Choroid plexus epithelial cell (primary cell): ENCODE measurements around the gene PKIG.

Experiments used
- DNase-seq: peaks from one replicate; pipeline ENCODE4 v3.0.0-alpha.2; 2010; ENCODE audit warnings: low read depth
- H3K4me3 ChIP-seq: 2 replicates; pipeline ENCODE4 v1.5.1; 2011; ENCODE audit warnings: low read depth, mild to moderate bottlenecking, control low read depth, low read length, moderate library complexity
- TF ChIP-seq, protein P1 (sequence below): conservative IDR thresholded peaks from 2 replicates; pipeline ENCODE4 v1.5.1; 2011; ENCODE audit warnings: low read depth, mild to moderate bottlenecking, control low read depth, inconsistent platforms, low read length, moderate library complexity

The PKIG gene

DNA sequence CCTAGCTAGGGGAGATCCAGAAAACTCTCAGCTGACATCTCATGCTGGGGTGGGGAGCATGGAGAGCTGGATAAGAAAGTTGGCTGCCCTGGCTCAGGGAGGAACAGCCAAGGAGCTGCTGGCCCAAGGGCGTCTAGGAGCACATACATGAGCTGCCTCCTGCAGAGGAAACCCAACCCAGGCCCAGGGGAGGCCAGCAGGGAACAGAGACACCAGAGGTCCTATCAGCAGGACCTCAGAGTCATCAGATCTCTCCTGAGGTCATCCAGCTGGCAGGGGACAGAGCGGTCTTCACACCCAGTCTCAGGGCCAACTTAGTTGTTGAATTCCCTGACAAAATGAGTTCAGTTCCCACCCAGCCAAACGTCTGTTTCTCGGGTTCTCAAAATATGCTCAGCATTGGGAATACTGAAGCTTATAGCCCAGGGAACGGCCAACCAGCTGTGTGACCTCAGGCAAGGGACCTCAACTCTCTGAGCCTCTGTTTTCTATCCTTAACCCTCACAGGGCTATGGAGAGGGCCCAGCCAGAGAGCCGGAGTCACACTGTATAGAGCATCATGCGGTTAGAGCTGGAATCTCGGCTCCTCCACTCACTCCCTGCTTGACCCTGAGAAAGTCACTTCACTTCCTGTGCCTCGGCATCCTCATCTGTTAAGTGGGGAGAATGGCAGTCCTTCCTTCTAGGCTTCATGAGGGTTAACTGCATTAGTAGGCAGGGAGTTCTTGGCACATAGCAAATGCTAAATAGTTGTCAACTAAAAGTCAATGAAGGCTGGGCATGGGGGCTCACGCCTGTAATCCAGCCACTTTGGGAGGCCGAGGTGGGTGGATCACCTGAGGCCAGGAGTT is 55.4 kb downstream of the PKIG start:
- TF ChIP-seq, protein P1, sequence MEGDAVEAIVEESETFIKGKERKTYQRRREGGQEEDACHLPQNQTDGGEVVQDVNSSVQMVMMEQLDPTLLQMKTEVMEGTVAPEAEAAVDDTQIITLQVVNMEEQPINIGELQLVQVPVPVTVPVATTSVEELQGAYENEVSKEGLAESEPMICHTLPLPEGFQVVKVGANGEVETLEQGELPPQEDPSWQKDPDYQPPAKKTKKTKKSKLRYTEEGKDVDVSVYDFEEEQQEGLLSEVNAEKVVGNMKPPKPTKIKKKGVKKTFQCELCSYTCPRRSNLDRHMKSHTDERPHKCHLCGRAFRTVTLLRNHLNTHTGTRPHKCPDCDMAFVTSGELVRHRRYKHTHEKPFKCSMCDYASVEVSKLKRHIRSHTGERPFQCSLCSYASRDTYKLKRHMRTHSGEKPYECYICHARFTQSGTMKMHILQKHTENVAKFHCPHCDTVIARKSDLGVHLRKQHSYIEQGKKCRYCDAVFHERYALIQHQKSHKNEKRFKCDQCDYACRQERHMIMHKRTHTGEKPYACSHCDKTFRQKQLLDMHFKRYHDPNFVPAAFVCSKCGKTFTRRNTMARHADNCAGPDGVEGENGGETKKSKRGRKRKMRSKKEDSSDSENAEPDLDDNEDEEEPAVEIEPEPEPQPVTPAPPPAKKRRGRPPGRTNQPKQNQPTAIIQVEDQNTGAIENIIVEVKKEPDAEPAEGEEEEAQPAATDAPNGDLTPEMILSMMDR, result no peak
- no peak overlapping the region for H3K4me3 ChIP-seq
- no peak for DNase-seq

DNA sequence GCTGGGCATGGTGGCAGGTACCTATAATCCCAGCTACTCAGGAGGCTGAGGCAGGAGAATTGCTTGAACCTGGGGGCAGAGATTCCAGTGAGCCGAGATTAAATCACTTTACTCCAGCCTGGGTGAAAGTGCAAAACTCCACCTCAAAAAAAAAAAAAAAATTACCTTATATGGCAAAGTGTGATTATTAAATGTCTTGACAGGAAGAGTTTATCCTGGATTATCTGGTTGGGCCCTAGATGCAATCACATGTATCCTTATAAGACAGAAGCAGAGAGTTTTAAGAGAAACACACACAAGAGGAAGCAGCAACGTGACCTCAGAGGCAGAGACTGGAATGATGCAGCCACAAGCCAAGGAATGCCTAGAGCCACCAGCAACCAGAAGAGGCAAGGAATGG is 58.1 kb downstream of the PKIG start:
- TF ChIP-seq, protein P1, result no peak
- no peak for DNase-seq

DNA sequence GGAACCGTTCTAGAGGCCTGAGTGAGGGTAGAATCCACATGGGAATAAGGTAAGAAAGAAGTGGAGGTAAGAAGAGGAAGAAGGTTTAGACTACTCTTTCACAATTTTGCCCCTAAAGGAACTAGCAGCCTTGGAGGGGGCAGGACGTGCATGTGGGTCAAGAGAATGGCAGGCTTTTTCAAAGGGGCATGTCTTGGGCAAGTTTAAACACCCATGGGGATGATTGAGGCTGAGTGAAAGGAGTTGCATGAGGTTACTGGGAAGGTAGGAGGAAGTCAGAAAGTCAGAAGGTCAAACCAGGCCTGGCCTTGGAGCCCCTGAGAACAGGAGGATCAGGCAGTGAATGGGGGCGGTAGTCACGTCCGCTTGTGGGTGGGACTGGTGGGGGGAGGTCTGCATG is 58.9 kb downstream of the PKIG start:
- H3K4me3 ChIP-seq, result no peak overlapping the region
- DNase-seq, result no peak
- TF ChIP-seq, protein P1, result no peak

More for the DNA sequence above, 58.1 kb downstream of the PKIG start:
- H3K4me3 ChIP-seq, result no peak overlapping the region

DNA sequence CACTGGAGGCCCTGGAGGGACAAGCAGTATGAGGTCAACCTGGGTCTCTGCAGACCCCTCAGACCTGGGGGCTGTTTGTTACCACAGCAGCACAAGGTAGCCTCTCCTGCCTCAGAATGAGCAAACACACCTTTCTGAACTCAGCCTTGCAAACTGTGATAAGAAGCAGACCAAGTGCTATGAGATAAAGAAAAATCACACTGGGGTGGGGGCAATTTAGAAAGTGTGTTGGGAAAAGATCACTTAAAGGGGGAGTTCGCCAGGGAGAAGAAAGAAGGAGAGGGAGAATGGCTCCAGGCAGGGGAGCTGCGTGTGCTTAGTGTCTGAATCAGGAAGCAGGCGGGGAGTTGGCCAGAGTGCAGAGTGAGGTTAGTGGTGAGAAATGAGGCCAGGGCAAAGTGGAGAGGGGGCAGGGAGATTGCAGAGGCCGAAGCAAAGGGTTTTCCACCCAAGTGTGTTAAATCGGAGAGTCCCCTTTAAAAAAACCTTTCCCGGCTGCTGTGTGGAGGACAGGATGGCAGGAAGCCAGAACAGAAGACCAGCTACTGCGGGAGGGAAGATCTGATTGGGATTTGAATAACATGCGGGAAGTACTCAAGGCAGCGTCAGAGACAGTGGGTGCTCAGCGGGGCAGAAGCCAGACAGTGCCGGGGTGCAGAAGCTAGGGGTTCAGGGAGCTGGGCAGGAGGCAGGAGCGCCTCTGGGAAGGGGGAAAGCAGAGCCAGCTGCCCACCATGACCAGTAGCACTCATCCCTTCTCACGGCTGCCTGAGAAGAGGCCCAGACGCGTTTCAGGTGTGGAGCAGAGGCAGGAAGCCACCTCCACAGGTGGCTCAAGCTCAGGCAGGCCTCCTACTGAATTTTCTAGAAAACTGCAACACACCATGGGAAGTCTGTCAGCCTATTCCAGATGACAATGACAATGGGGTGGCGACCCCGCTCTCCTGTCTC is 60.1 kb downstream of the PKIG start:
- no peak overlapping the region for H3K4me3 ChIP-seq
- TF ChIP-seq, protein P1, result no peak
- peak; percentile 95 for DNase-seq

DNA sequence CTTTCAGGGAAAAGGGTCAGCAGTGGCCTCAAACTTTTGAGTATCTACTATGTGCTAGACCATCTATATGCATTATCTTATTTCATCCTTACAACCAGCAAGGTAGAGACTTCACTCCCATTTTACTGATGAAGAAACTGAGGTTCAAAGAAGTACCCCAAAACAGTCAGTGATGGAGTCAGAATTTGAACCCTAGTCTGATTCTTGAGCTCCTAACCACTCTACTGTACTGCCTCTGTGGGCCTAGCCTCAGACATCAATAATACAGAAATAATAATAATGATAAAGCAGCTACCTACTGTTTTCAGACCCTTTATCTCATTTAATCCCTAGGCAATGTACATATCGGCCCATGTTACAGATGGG is 60.8 kb downstream of the PKIG start:
- TF ChIP-seq, protein P1, result no peak
- H3K4me3 ChIP-seq, result no peak overlapping the region
- no peak for DNase-seq

DNA sequence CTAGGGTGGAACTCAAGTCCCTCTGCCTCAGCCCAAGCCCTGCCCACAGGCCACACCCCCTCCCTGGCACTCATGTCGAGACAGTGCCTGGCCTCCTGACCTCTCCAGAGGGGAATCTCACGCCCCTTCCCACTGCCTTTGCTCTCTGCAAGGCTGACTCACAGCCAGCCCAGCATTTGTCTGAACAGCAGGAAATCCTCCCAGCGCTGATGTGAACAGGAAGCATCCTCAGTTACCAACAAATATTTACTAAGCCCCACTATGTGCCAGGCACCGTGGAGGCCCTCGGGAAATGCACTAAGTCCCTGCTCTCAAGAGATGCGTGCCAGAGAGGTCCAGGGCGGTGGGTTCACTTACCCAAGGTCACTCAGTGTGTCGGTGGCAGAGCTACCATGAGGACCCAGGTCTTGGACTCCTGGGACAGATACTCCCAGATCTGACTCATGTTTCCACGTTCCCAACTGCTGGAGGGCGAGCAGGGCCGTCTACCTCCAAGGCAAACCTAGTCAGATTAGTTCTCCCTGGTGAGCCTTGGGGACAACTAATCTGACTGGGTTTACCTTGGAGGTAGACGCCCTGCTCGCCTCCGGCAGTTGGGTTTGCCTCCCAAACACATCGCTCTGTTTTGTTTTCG is 61.3 kb downstream of the PKIG start:
- peak; percentile 93 for DNase-seq
- no peak overlapping the region for H3K4me3 ChIP-seq
- TF ChIP-seq, protein P1, result no peak
